Activated CD4-positive, CD25-positive, alpha-beta regulatory T cell treated with anti-CD3 and anti-CD28 coated beads, Interleukin-2, amount 50 U/mL, for 72 hours (primary cell): Measurements from ENCODE around the gene CRY1.
"Not testable (repeated sequence)": the region's sequence is repeated elsewhere in the genome, so short reads cannot be mapped to it uniquely, and the experiment has no call there.

Experiments used
- DNase-seq: peaks from one replicate; pipeline ENCODE4 v3.0.0; 2021

The CRY1 gene

DNA sequence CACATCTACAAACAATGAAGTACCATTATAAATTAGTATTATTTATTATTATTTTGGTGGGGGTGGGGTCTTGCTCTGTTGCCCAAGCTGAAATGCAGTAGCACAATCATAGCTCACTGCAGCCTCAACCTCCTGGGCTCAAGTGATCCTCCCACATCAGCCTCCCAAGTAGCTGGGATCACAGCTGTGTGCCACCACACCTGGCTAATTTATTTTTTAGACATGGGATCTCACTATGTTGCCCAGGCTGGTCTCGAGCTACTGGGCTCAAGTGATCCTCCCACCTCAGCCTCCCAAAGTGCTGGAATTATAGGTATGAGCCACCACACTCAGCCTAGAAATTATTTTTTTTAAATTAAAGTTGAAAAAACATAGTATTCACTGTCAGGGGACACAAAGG lies 15.0 kb upstream of the CRY1 start:
- not testable (repeated sequence) for DNase-seq

DNA sequence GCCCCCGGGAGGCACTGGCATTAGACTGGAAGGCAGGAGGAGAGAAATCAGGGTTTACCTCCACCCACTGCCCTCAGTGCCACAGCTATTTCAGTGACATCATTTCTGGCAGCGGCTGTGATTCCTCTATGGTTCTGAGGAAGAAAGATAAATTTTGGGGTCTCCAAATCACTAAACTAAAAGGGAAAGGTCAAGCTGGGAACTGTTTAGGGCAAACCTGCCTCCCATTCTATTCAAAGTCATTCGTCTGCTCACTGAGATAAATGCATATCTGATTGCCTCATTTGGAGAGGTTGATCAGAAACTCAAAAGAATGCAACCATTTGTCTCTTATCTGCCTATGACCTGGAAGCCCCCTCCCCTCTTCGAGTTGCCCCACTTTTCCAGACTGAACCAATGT lies 14.0 kb upstream of the CRY1 start:
- no peak for DNase-seq

DNA sequence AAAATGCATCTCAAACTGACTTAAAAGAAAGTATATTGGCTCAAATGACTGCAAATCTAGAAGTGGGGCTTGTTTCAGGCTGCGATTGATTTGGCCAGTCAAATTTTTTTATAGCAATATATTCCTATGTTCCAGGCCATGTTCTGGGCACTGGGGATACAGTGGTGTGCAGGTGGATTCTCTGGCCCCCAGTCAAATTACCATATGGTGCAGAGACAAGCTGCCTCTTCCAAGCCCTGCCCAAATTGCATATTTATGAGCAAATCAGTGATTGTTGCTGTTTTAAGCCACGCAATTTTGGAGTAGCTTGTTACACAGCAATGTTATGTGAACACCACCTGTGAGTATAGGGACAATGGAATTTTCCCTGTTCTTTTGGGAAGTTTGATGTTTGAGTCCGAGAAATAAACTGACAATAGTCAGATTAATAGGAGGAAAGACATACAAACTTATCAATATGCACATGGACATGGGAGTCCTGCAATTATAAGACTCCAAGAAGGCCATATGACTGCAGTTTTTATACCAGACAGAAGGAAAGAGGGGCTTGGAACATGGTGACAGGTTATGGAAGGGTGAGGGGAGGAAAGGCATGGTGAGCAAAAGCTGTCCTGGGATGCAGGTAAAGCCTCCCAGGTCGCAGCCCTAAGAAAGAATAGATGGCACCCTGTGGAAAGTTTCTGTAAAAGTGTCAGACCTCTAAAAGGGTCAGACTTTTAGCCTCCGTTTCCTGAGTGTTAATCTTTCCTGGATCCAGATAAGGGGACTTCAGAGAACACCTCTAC lies 13.1 kb upstream of the CRY1 start:
- no peak for DNase-seq

DNA sequence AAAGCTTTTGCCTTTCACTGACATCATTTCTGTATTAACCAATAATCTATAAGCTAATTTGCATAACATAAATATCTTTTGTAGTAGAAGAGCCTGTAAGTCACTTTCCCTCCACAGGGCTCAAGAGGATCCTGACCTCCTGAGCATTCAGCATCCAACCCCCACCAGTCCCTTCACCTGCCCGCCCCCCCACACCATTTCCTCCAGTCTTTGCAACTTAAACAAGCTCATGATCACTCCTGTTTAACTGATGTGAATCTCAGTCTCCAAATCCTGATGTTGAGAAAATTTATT lies 12.0 kb upstream of the CRY1 start:
- no peak for DNase-seq

DNA sequence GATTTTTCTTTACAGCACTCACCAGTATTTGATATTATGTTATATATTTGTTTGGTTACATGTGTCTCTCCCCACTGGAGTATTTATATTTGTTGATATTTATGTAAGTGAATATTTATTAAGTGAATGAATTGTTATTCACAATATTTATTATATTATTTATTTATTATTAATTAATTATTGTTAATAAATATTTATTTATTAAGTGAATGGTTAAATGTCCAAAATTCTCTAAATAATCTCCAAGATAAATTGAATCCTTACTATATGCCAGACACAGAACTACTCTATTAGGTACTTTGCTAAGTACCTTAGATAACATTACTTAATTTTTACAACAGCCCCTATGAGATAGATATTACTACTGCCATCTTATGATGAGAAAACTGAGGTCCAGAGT lies 10.2 kb upstream of the CRY1 start:
- no peak for DNase-seq

DNA sequence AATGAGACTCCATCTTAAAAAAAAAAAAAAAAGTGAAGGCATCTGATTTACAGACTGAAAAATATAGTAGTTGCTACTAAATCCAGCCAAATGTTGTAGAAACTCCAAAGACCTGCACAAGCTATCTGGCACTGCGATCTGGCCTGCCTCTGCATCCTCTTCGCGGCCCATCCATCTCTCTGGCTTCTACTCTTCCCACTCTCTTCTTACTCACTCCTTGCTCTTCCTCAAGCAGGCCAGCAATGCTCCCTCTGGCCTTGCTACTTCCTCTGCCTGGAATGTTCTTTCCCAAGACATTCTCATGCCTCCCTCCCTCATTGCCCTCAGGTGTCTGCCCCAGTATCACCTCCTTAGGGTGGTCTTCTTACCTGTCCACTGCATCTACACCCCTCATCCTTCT lies 9.7 kb upstream of the CRY1 start:
- no peak for DNase-seq

DNA sequence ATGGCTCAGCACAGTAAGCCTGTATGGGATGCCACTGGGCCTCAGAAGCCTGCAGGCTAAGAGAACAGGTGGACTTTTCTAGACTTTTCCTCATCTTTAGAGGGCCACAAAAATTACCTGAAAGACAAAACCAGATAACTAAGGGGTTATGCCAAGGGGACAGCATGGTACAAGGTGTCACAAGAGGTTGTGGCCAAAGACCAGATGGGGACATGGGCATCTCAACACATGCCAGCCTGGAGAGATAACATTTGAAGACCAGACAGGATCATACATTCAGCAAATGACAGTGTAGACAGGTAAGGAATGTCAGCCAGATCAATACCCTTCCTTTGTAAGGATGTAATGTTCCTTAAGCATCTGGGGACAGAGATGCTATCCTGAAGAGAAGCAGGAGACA lies 8.9 kb upstream of the CRY1 start:
- DNase-seq = no peak

DNA sequence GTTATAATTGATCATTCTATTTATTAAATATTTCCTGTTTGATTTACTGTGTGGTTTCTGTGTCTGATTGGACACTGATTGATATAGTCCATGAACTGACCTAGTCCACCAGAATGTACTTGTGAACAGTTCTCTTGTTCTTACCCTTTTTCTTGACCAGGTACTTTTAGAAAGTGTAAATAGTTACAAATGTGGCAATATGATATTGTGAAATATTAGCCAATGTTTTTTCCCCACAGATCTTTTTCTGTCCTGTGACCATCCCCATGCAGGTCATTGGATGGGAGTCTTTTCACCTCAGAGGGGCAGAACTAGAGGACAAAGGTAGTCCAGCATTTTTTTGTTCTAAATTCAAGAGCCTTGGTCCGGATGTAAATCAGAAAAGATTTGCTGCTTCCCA lies 8.3 kb upstream of the CRY1 start:
- no peak for DNase-seq

DNA sequence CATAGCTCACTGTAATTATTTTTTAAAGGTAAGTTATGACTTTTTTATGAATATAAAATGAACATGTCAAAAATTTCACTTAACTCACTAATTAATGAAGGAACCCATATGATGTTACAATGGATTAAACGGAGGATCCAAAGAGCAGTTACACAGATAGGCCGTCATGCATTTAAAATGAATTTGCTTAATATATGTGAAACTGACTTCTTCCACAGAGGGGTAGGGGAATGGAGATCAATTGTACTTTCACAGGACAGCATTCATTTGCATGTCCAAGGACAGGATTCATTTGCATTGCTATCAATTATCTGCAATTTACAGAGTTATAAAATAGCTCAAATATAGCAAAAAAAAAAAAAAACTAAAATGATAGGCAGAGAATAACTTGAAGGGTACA lies 6.6 kb upstream of the CRY1 start:
- no peak for DNase-seq

DNA sequence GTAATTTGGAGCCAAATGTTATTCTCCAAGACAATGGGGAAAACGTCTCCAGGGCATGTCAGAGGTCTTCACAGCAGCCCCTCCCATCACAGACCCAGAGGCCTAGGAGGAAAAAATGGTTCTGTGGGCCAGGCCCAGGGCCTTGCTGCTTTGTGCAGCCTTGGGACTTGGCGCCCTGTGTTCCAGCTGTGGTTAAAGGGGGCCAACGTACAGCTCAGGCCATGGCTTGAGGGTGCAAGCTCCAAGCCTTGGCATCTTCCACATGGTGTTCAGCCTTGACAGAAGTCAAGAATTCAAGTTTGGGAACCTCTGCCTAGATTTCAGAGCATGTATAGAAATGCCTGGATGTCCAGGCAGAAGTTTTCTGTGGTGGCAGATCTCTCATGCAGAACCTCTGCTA lies 3.2 kb upstream of the CRY1 start:
- no peak for DNase-seq

DNA sequence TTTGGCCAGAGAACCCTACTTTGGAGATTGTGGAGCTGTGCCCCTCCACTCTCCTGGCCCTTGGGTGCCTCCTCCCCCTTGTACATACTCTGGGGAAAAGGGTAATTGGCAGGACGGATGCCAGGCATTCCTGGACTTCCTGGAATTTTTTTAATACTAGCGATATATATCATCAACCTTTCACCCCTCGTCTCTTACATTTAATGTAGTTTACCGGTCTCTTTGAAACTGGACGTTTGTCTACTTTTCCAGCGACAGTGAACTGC lies 767 bp upstream of the CRY1 start:
- no peak for DNase-seq

DNA sequence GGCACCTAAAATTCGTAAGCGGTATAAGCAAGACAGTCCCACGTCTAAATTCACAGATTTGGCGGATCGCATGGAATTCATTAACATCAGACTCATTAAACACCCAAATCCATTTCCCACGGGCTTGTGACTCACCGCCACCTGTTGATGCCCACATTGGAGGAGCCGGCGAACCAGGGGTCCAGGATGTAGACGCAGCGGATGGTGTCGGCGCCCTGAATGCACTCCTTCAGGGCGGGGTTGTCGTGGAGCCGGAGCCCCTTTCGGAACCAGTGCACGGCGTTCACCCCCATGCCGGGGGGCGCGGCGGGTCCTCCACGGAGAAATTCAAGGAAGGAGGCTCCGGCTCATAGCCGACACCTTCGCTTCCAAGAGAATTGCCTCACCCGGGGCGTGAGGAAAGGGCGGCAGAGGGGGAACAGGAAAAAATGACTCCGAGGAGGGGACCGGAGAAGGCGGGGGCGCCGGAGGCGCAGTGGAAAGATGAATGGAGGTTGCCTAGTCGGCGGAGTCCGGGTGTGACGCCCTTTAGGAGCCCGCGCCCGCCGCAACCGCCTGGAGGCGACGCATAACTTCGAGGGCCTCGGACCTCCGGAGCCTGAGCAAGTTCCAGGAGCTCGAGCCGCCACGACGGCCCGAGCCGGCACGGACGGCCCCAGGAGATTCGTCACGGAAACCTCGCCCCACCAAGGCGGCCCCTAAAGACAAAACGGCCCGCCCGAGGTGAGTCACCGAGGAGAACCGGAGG lies 506 bp downstream of the CRY1 start:
- DNase-seq = no peak

DNA sequence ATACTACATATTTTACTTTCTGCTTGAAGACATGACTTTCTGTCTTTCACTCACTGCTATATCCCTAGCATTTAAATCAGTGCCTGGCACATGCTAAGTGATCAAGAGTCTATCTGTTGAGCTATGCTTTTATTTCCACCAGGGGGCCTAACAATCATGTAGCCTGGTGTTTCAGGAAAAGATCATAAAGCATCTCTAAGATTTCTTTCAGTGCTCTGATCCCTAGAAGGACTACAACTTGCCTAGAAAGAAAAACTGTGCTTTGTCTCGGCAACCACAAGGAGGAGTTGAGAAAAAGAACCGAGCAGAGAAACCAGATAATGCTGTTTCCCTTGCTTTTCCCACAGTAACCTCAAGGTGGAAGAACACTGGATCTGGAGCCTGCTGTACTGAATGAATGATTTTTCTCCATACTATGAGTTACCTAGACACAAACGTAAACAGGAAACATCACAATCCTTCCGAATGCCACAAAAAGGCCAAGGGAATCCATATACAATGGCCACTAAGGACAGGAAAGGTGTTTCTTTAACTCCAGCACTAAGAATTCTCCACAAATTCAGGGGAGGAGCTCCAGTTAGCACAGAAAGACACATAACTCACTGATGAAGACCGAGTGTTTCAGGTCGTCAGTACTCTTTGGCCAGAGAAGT lies 1.2 kb downstream of the CRY1 start:
- no peak for DNase-seq

DNA sequence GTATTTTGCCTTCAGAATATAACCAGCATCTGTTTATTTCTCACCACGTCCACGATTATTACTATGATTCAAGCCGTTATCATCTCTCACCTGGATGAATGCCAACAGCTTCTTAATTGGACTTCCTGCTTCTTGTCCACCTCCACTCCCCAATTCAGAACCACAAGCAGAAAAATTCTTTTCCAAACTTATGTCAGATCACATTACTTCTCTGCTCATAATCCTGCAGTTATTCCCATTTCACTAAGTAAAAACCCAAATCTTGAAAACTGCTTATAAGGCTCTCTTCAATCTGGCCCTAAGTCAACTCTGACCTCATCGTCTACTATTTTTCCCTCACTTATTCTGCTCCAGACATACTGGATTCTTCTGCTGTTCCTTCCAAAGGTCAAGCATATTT lies 2.0 kb downstream of the CRY1 start:
- no peak for DNase-seq

DNA sequence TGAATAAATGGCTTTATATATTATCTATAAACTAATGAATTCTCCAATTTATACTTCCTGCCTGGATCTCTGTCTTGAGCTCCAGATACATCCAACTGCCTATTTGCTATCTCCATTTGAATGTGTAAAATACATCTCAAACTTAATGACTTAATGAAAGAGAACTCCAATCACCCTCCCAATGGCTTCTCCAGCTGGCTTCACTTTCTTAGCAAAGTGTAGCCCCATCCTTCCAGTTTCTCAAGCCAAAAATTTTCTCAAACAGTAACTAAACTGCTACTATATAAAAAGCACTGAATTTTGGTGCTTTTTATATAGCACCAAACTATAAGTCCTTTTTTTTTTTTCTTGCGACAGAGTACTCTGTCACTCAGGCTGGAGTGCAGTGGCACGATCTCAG lies 2.6 kb downstream of the CRY1 start:
- DNase-seq = no peak

DNA sequence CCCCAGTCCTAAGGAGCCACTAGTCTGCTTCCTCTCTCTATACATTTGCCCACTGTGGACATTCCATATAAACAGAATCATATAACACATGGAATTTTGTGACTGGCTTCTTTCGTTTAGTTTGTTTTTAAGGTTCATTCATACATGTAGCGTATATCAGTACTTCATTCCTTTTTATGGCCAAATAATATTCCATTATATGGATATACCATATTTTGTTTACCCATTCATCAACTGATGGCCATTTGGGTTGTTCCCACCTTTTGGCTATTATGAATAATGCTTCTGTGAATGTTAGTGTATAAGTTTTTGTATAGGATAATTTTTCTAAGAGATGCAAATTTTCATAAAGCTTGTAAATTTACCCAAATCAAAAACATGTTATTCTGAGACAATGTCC lies 4.4 kb downstream of the CRY1 start:
- DNase-seq = no peak

DNA sequence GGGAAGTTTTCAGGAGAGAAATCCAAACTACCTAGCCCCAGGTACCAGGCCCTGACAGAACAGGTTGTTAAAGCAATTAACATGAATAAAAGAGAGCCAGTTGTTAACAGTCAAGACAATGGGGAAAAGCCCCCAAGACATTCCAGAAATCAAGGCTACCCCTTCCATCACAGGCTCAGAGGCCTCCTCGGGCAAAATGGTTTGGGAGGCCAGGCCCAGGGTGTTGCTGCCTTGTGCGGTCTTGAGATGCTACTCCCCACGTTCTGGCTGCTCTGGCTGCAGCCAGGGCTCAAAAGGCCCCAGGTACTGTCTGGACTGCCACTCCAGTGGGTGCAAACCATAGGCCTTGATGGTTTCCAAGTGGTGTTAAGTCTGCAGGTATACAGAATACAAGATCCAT lies 7.0 kb downstream of the CRY1 start:
- no peak for DNase-seq

DNA sequence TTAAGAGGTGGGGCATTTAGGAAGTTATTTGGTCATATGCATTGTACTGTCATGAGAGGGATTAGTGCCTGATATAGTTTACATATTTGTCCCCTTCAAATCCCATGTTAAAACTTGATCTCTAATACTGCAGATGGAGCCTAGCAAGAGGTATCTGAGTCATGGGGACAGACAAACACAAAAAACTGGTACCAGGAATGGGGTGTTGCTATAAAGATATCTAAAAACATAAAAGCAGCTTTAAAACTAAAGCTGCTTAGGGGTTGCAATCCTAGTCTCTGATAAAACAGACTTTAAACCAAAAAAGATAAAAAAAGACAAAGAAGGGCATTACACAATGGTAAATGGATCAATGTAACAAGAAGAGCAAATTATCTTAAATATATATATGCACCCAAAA lies 11.6 kb downstream of the CRY1 start:
- no peak for DNase-seq

DNA sequence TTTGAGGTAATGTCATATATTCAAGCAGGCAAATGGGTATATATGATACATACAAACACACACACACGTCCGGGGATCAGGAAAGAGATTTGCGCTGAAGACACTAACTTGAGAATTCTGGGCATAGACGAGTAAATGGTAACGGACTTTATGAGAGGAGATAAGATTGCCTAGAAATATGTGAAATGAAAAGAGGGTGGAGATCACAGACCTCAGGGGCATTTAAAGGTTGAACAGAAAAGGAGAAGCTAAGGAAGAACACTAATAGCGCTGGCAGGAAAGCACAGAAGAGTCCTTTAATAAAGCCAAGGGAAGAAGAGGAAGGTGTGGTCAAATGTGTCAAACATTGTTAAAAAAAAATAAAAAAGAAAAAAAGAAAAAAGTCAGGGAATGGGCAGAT lies 13.1 kb downstream of the CRY1 start:
- no peak for DNase-seq

DNA sequence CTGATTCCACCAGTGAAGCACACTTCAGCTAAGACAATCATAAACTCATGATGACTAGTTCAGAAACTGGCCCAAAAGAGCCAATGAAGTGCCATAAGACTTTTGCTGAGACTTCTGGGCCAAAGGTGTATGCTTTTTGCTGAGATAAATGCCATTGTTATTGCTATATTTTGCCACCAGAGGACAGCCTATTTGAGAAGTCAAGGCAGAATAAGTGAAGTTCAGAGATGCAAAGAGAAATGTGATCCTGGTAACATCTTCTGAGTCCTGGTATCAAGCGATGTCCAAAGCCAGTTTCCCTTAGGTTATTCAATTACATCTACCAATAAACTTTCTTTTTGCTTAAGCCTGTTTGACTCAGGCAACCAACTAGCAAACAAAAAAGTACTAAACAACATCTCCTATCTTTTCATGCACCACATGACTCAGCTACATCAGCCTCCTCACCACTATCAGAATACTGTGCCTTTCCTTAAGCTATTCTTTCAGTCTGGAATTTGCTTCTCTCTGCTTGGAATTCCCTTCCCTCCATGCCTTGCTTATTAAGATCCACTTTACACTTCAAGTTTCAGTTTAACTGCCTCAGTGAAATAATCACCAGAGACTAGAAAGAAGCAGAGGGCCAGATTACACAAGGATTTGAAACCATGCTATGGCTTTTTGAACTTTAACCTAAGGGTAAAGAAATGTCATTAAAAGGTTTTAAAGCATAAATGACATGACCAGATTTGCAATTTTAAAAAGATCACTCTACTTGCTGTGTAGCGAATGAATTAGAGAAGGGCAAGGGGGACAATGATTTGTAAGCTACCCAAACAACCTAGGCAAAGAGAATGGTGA lies 14.0 kb downstream of the CRY1 start:
- DNase-seq = no peak

DNA sequence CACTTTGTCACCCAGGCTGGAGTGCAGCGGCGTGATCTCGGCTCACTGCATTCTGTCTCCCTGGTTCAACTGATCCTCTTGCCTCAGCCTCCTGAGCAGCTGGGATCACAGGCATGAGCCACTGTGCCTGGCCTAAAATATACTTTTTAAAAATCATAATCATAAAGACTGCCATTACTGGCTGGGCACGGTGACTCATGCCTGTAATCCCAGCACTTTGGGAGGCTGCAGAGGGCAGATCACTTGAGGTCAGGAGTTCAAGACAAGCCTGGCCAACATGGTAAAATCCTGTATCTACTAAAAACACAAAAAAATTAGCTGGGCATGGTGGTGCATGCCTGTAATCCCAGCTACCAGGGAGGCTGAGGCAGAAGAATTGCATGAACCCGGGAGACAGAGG lies 20.1 kb downstream of the CRY1 start:
- not testable (repeated sequence) for DNase-seq

DNA sequence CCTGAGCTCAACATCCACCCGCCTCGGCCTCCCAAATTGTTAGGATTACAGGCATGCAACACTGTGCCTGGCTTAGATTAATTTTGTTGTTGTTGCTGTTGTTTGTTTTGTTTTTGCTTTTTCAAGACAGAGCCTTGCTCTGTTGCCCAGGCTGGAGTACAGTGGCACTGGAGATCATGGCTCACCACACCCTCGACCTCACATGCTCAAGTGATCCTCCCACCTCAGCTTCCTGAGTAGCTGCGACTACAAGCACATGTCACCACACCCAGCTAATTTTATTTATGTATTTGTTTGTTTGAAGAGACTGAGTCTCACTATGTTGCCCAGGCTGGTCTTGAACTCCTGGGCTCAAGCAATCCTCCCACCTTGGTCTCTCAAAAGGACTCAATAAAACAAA lies 26.7 kb downstream of the CRY1 start:
- no peak for DNase-seq

DNA sequence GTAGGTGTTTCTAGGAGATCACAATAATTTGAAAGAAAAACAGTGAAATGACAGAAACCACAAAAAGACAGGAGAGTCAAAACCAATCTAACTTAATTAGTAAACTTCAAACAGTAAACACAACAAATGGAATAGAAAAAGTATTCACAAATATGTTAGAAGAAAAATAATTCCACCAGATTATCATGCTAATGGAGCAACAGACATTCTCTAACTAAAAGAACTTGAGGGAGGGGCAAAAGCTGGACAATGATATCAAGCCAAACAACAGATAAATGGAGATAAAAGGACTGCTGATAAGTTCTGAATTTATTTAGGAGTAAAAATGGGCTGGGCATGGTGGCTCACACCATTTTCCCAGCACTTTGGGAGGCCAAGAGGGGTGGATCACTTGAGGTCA lies 28.7 kb downstream of the CRY1 start:
- DNase-seq = no peak

DNA sequence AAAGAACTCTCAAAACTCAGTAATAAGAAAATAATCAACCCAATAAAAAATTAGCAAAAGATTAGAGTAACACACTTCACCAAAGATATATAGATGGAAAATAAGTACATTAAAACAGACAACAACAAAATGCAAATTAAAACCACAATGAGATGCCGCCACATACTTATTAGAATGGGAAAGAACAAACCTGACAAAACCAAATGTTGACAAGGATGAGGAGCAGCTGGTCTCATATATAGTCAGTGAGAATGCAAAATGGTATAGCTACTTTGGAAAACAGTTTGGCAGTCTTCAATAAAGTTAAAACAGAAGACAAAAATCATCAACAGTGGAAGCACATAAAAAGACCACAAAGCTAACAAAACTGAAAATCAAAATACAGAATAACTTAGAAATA lies 29.1 kb downstream of the CRY1 start:
- no peak for DNase-seq
